OCI-LY7 (cell line): ENCODE data around the gene EML6. TPM values are rescaled to one million over a fixed set of nuclear protein-coding genes. Genes with fewer than 3 reads are reported as not detected.

Source experiments
- BruUV-seq: library from RNA; stranded (reverse); fragments of 400-500 nt; replicated peaks from 2 replicates; lab custom pipeline; 2021; lab: Mats Ljungman, UMichigan
- CTCF ChIA-PET: fragments of 300-600 bp; sonication (Branson Sonifier 250); formaldehyde crosslinking; loops from one replicate; lab custom pipeline; 2022; ENCODE audit warnings: antibody characterized with exemption; ENCODE audit not compliant: unreplicated experiment; lab: Charles Lee
- POLR2A ChIA-PET: fragments of 300-600 bp; sonication (Branson Sonifier 250); formaldehyde crosslinking; loops from one replicate; lab custom pipeline; 2022; ENCODE audit warnings: antibody characterized with exemption; lab: Charles Lee
- DNase-seq: peaks from one replicate; pipeline ENCODE4 v3.0.0-alpha.2; 2015; ENCODE audit warnings: low spot score
- H2AFZ ChIP-seq: fragments of 200-600 bp; sonication (generic), shearing (Covaris generic); 2 replicates; pipeline ENCODE4 v1.6.1; 2014; ENCODE audit warnings: mild to moderate bottlenecking, antibody characterized with exemption, low read length, moderate library complexity
- H3K27ac ChIP-seq: fragments of 200-600 bp; sonication (generic); 2 replicates; pipeline ENCODE4 v1.5.1; 2014; ENCODE audit warnings: mixed run types, low read depth, mild to moderate bottlenecking, moderate library complexity, low read length, inconsistent platforms; ENCODE audit not compliant: poor library complexity, severe bottlenecking
- H3K36me3 ChIP-seq: fragments of 200-600 bp; sonication (generic); 2 replicates; pipeline ENCODE4 v1.6.1; 2014; ENCODE audit warnings: mild to moderate bottlenecking, antibody characterized with exemption, low read length, moderate library complexity, mixed read lengths; ENCODE audit not compliant: insufficient read depth
- H3K4me1 ChIP-seq: fragments of 200-600 bp; sonication (generic); 2 replicates; pipeline ENCODE4 v1.5.1; 2014; ENCODE audit warnings: mild to moderate bottlenecking, low read length; ENCODE audit not compliant: insufficient read depth, poor library complexity, severe bottlenecking
- H3K4me2 ChIP-seq: fragments of 200-600 bp; sonication (generic); 2 replicates; pipeline ENCODE4 v1.6.1; 2014; ENCODE audit warnings: mild to moderate bottlenecking, low read length
- H3K4me3 ChIP-seq: fragments of 200-600 bp; sonication (generic); 2 replicates; pipeline ENCODE4 v1.5.1; 2014; ENCODE audit warnings: mild to moderate bottlenecking, low read depth, low read length; ENCODE audit not compliant: poor library complexity, severe bottlenecking
- H3K79me2 ChIP-seq: fragments of 200-600 bp; sonication (generic); 2 replicates; pipeline ENCODE4 v1.6.1; 2016; ENCODE audit warnings: low read depth, mild to moderate bottlenecking, low read length, moderate library complexity, mixed read lengths; ENCODE audit not compliant: insufficient read depth
- H3K9me2 ChIP-seq: fragments of 200-600 bp; sonication (generic); 2 replicates; pipeline ENCODE4 v1.6.1; 2016; ENCODE audit warnings: mild to moderate bottlenecking, low read length, mixed read lengths; ENCODE audit not compliant: insufficient read depth
- H3K9me3 ChIP-seq: fragments of 200-600 bp; sonication (generic); 2 replicates; pipeline ENCODE4 v1.6.1; 2014; ENCODE audit warnings: mild to moderate bottlenecking, mixed run types, low read length, mixed read lengths
- H4K20me1 ChIP-seq: fragments of 200-600 bp; sonication (generic); 2 replicates; pipeline ENCODE4 v1.6.1; 2014; ENCODE audit warnings: mild to moderate bottlenecking, antibody characterized with exemption, low read length, moderate library complexity, mixed read lengths; ENCODE audit not compliant: insufficient read depth
- EZH2phosphoT487 ChIP-seq: fragments of 200-600 bp; sonication (generic); IDR thresholded peaks from 2 replicates; pipeline ENCODE4 v1.6.1; 2018; ENCODE audit warnings: low read depth, borderline replicate concordance, mild to moderate bottlenecking, mixed run types, antibody characterized with exemption, low read length, moderate library complexity, mixed read lengths
- intact Hi-C: fragments of 100-400 bp; cut with micrococcal nuclease; formaldehyde crosslinking; loops from one replicate; pipeline ENCODE4 v1.10.0; 2022; ENCODE audit not compliant: unreplicated experiment
- total RNA-seq, 2 experiments: library from RNA; depleted of rRNA in 1 of 2; stranded (reverse); fragments of >200 nt in 1 of 2; shearing (Covaris generic) in 1 of 2; gene quantifications; 2 replicates each; pipeline ENCODE4 v1.2.3, GENCODE V29; 2014 to 2022
- TF ChIP-seq, protein P1 (sequence below): fragments of 200-600 bp; sonication (generic); conservative IDR thresholded peaks from 2 replicates; pipeline ENCODE4 v1.5.1; 2014; ENCODE audit warnings: mild to moderate bottlenecking, antibody characterized with exemption, low read length, moderate library complexity, mixed read lengths

The EML6 gene
- total RNA-seq, 2 experiments from 2014 or later = 310 to 367 TPM

DNA sequence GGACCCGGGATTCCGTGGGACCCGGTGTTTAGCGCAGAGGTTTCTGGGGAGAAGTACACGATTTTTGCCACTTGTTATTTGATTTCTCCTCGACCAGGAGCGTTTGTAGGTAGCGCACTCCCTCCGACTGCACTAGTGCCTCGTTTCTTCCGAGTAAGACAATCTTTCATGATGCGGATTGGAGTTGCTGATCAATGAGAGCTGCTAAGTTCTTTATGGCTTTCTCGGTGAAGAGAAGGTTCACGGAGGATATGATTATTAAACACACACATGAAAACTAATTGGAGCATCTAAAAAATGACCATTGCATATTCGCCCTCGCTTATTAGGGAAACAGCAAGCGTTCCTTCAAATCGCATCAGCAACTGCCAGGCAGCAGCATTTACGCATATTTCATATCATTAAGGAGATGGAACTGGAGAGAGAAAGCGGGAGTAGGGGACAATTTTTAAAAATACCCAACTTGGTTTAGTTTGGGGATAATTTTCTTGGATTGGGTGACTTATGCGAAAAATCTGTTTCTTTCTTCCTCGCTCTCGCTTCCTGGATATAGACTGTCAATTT is 616 bp downstream of the EML6 start:
- peak; percentile 72 for DNase-seq
- Histone ChIP-seq H2AFZ (peak overlapping the region; percentile 75), H3K79me2 (peaks cover 49% of the 10 kb centered on the region), H3K9me2 (no peaks in the 10 kb centered on the region), H3K27ac (peak overlapping the region; percentile 69), H3K36me3 (peaks cover 24% of the 10 kb centered on the region), H3K9me3 (no peaks in the 10 kb centered on the region), H4K20me1 (peaks cover 23% of the 10 kb centered on the region), H3K4me2 (peak overlapping the region; percentile 91), H3K4me1 (peaks cover 49% of the 10 kb centered on the region), H3K4me3 (peak overlapping the region; percentile 79)
- no TSS peak for BruUV-seq
- no peak for TF ChIP-seq EZH2phosphoT487
- TF ChIP-seq, protein P1, sequence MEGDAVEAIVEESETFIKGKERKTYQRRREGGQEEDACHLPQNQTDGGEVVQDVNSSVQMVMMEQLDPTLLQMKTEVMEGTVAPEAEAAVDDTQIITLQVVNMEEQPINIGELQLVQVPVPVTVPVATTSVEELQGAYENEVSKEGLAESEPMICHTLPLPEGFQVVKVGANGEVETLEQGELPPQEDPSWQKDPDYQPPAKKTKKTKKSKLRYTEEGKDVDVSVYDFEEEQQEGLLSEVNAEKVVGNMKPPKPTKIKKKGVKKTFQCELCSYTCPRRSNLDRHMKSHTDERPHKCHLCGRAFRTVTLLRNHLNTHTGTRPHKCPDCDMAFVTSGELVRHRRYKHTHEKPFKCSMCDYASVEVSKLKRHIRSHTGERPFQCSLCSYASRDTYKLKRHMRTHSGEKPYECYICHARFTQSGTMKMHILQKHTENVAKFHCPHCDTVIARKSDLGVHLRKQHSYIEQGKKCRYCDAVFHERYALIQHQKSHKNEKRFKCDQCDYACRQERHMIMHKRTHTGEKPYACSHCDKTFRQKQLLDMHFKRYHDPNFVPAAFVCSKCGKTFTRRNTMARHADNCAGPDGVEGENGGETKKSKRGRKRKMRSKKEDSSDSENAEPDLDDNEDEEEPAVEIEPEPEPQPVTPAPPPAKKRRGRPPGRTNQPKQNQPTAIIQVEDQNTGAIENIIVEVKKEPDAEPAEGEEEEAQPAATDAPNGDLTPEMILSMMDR = 0 out of 2 replicates have a peak, but pooled peaks have one; percentile 28
- intact Hi-C loops = loop anchor here (1.0 to 5.0 kb wide), 5 partner anchors 31 to 607 kb away; partner anchors contain the start of gene ACYP2
- ChIA-PET POLR2A (interaction anchor here (0.5 to 2.2 kb wide), 5 partner anchors 17 to 138 kb away, joined by 3 to 8 read pairs (median 6); no protein-coding TSS in a partner anchor), CTCF (interaction anchor here (0.6 kb wide), 1 partner anchor 91 kb away, joined by 4 read pairs; no protein-coding TSS in a partner anchor)

- Histone ChIP-seq H3K27ac (peak overlapping the region; percentile 69), H2AFZ (peak overlapping the region; percentile 75; the same call in 1 of the 2 replicates), H3K4me2 (peak overlapping the region; percentile 91), H3K9me3 (no peaks in the 10 kb centered on the region), H3K4me1 (peaks cover 54% of the 10 kb centered on the region), H3K4me3 (peak overlapping the region; percentile 79), H4K20me1 (peaks cover 23% of the 10 kb centered on the region), H3K9me2 (no peaks in the 10 kb centered on the region), H3K36me3 (peaks cover 31% of the 10 kb centered on the region), H3K79me2 (peaks cover 55% of the 10 kb centered on the region)
- ChIA-PET CTCF (interaction anchor here (0.6 kb wide), 1 partner anchor 90 kb away, joined by 4 read pairs; no protein-coding TSS in a partner anchor), POLR2A (interaction anchor here (2.2 kb wide), 1 partner anchor 58 kb away, joined by 8 read pairs; no protein-coding TSS in a partner anchor)
- DNase-seq = peak; percentile 75
- BruUV-seq = no TSS peak
- intact Hi-C loops = loop anchor here (1.0 to 5.0 kb wide), 2 partner anchors 63 to 607 kb away; partner anchors contain the start of gene ACYP2
- TF ChIP-seq, protein P1 = 0 out of 2 replicates have a peak, but pooled peaks have one; percentile 13
- TF ChIP-seq EZH2phosphoT487 = no peak
Observed at GRCh38 chr2:54724560-54725342, 1.3 kb downstream of the EML6 start.
